ENCODE measurements around the gene PRKCZ.

DNA sequence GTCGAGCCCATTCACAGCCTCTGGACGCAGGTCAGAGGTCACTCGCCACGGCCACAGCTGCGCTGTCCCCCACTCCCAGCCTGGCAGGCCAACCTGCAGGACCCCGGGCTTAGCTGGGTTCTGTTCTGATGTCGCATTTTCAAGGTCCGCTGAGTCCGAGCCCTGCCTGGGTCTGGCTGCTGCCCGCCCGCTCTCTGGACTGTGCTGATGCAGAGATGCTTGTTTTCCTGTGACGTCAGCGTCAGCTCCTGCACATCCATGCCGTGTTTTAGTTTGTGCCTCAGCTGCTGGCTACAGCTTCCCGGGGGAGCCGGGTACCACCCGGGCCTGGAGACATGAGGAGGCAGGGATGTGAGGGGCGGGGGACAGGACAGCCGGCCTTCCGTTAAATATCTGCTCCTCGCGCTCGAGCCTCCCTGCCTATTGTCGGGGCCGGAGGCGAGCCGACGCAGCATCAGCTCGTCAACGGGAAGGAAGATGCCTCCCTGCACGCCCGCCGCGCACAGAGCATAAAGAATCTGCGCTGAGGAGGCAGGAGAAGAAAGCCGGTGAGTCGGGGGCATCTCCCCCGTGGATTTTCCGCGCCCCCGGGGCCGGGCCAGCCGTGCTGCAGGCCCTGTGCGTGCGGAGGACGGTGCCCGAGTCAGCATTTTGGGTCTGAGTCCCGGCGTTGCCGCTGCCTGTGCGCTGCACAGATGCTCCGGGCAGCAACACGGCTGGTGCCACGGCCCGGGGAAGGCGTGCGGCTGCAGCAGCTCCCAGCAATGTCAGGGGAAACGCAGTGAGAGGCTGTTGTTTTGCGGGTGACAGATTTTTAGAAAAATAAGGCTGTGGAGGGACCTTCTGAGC is 23.4 kb downstream of the PRKCZ start:
- TF ChIP-seq POLR2AphosphoS5 (IDR thresholded peaks at IDR 0.05; ENCODE audit: low read depth, low read length) (no peak), SIN3A (IDR thresholded peaks at IDR 0.05; ENCODE audit: borderline replicate concordance, insufficient read depth, low read length) (no peak)
- TF ChIP-seq, protein P1, sequence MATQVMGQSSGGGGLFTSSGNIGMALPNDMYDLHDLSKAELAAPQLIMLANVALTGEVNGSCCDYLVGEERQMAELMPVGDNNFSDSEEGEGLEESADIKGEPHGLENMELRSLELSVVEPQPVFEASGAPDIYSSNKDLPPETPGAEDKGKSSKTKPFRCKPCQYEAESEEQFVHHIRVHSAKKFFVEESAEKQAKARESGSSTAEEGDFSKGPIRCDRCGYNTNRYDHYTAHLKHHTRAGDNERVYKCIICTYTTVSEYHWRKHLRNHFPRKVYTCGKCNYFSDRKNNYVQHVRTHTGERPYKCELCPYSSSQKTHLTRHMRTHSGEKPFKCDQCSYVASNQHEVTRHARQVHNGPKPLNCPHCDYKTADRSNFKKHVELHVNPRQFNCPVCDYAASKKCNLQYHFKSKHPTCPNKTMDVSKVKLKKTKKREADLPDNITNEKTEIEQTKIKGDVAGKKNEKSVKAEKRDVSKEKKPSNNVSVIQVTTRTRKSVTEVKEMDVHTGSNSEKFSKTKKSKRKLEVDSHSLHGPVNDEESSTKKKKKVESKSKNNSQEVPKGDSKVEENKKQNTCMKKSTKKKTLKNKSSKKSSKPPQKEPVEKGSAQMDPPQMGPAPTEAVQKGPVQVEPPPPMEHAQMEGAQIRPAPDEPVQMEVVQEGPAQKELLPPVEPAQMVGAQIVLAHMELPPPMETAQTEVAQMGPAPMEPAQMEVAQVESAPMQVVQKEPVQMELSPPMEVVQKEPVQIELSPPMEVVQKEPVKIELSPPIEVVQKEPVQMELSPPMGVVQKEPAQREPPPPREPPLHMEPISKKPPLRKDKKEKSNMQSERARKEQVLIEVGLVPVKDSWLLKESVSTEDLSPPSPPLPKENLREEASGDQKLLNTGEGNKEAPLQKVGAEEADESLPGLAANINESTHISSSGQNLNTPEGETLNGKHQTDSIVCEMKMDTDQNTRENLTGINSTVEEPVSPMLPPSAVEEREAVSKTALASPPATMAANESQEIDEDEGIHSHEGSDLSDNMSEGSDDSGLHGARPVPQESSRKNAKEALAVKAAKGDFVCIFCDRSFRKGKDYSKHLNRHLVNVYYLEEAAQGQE (IDR thresholded peaks at IDR 0.05; ENCODE audit: insufficient read depth in 1 of 2, low read depth in 2 of 2, low read length in 2 of 2): no peak

Measured in PFSK-1 (cell line).